H54 (cell line): ENCODE results near the gene UBXN11.
A peak's percentile ranks its signal among the peaks of the same experiment; 100 is the strongest.

ENCODE experiments used
- DNase-seq: peaks from one replicate; pipeline ENCODE4 v3.0.0; 2011; ENCODE audit warnings: low spot score, mixed read lengths; ENCODE audit not compliant: insufficient read length
- FAIRE-seq: peaks from 3 replicates; lab custom pipeline; 2011; peaks lifted over from hg19 to GRCh38; lab: Jason Lieb, UNC
- POLR2A ChIP-seq: IDR thresholded peaks from 2 replicates; pipeline ENCODE4 v1.6.1; 2011; ENCODE audit warnings: low read depth, mild to moderate bottlenecking, low read length

Gene UBXN11

GRCh38 chr1:26289158-26290059, 17.0 kb downstream of the UBXN11 start:
- DNase-seq (no peak), FAIRE-seq (no peak)
- no peak for TF ChIP-seq POLR2A

DNA sequence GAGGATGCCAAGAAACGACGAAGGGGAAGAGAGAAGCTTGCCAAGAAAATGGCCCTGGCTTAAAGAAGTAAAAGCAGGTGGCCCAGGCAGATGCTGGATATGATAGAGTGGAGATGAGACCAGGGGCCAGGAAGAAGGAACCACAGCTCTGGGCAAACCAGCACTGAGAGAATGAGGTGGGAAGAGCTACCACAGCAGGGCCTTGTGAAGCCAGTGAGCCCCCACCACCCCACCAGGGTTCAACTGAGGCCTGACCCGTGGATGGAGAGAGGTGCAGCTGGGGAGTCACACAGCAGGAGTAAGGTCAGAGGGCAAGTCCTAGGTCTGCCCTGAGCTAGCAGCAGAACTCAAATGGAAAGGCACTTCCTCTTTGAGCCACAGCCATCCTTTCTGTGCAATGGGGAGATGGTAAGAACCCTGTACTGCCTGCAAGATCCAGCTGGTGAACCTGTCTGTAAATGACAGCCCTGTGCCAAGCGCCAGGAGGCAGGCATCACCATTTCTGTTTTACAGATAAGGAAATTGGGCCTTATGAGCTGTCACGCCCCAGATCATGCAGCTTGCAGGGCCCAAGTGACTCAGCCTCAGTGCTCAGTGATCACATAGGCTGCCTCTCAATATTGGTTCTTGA, 18.0 kb downstream of the UBXN11 start:
- FAIRE-seq (no peak), DNase-seq (no peak)
- TF ChIP-seq POLR2A, result no peak

DNA sequence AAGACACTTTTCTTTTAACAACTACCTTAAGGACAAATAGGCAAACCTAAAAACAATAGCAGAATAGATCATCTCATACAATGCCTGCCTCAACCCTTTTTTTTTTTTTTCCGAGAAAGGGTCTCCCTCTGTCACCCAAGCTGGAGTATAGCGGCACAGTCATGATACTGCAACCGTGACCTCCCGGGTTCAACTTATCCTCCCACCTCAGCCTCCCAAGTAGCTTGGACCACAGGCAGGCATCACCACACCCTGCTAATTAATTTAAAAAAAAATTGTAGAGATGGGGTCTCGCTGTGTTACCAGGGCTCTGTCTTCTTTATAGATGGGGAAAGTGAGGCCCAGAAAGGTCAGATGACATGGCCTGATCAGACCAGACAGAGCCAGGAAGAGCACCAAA, 18.6 kb downstream of the UBXN11 start:
- no peak for FAIRE-seq

DNA sequence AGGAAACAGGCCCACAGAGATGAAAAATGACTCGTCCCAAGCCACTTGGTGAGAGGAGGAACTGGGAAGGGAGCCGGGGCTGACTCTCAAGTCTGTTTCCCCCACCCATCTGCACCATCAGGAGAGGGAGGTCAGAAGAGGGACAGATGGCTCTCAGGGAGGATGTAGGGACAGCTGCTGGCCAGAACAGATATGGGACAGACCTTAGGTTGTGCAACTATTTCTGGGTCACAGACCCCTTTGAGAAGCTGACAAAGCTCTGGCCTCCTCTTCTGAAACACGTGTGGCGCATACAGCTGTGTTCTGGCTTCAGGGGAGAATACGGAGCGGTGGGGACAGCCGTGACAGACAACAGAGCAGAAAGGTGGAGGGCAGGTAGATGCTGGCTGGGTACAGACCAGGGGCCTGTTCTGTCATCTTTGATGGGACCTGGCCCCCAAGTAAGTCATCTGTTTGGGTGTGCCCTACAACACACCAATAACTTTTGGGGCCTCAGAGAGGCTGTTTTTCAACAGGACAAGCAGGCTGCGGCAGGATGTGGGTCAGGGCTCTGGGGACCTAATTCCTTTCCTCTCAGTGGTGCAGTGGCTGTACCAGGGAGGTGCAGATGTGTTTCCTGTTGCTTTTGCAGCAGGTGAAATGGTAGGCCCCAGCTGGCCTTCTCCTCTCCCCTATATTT, 19.3 kb downstream of the UBXN11 start:
- FAIRE-seq, result no peak
- DNase-seq, result no peak
- TF ChIP-seq POLR2A, result no peak

More for the DNA sequence above, 18.6 kb downstream of the UBXN11 start:
- DNase-seq, result no peak
- no peak for TF ChIP-seq POLR2A

- FAIRE-seq, result no peak
- DNase-seq, result no peak
Observed at GRCh38 chr1:26286064-26286416, 20.4 kb downstream of the UBXN11 start.

DNA sequence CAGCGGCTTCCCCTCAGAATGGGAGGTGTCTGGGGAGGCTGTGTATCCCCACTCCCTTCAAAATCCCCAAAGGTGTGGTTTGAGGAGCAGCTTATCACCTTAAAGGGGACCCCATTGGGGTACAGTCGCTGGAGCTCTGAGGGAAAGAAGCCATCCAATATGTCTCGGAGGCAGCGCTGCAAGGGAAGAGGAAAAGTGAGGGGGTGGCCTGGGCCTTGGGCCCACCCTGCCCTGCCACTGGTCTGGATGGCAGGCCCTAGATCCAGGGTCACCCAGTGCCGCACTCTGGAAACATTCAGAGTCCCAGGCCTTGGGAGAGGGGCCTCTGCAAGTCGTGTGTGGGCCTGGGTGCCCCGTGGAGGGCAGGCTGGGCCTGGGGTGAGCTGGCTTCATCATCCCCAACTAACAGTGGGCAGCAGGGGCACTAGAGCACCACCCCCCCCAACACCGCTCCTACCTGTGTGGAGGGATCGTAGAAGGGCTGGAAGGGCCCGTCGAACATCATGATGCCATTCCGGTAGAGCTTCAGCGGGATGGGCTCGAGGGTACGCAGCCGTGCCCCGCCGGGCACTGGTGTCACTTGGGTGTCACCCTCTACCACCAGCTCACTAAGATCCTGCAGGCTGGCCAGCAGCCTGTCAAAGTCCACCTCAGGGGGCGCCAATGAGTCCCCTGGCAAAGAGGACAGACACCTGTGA, 20.9 kb downstream of the UBXN11 start:
- no peak for TF ChIP-seq POLR2A
- DNase-seq (no peak), FAIRE-seq (no peak)

More at GRCh38 chr1:26286064-26286416, 20.4 kb downstream of the UBXN11 start:
- TF ChIP-seq POLR2A, result no peak

GRCh38 chr1:26284597-26285347, 21.7 kb downstream of the UBXN11 start:
- FAIRE-seq, result peak; percentile 53
- TF ChIP-seq POLR2A, result no peak
- DNase-seq, result peak; percentile 82

DNA sequence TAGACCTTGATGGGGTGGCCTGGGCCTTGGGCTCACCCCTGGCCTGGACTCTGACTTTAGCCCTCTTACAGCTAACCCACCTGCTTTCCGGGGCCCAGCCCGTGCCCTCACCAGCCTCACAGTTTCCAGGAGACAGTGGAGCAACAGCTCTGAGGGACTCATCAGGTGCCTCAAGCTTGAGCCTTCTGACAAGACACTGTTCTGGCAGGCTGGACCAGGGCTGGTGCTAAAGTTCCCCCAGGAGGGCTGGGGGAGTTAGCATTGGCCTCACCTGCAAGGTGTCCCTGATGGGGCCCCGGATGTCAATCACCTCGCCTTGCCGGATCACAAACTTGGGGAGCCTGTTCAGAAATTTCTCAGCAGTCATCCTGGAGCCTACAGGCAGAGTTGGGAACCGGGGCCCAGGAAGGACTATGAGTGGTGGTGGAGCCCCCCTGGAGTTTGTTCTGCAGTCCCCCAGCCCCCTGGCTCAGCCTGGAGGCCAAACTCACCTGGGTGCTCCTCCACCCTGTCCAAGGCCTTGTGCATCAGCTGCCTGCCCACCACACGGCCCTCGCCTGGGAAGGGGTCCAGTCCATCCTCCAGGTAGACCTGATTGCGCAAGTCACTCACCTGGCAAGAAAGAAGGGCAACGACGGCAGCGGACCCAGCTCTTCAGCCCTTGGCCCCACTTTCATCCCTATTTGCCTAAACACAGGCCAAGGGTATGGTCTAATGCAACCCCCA, 22.4 kb downstream of the UBXN11 start:
- DNase-seq (no peak), FAIRE-seq (no peak)
- TF ChIP-seq POLR2A, result no peak

GRCh38 chr1:26283279-26283853, 23.1 kb downstream of the UBXN11 start:
- DNase-seq (no peak), FAIRE-seq (no peak)
- no peak for TF ChIP-seq POLR2A

DNA sequence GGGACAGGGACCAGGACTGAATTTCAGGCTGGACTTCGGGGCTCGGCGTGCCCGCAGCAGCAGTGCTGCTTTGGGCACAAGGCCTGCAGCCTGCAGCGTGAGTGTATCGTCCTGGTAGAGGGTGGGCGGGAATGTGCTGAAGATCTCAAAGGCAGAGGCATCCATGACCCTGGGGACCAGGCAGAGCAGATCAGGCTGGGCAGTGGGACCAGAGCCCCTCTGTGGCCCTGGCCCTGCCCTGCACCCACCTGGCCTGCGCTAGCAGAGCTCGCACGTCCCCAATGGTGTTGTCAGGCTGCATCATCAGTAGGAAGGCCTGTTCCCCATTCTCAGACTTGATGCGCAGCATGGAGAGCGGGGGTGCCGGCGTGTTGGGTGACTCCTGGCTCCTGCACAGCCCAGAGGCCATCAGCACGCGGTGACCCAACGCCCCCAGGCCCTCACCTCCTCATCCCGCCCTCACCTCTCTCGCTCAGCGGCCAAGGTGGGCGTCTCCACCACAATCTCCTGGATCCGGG, 24.0 kb downstream of the UBXN11 start:
- FAIRE-seq, result no peak
- no peak for TF ChIP-seq POLR2A
- no peak for DNase-seq

GRCh38 chr1:26281971-26282370, 24.5 kb downstream of the UBXN11 start:
- DNase-seq, result no peak
- TF ChIP-seq POLR2A, result no peak
- no peak for FAIRE-seq

DNA sequence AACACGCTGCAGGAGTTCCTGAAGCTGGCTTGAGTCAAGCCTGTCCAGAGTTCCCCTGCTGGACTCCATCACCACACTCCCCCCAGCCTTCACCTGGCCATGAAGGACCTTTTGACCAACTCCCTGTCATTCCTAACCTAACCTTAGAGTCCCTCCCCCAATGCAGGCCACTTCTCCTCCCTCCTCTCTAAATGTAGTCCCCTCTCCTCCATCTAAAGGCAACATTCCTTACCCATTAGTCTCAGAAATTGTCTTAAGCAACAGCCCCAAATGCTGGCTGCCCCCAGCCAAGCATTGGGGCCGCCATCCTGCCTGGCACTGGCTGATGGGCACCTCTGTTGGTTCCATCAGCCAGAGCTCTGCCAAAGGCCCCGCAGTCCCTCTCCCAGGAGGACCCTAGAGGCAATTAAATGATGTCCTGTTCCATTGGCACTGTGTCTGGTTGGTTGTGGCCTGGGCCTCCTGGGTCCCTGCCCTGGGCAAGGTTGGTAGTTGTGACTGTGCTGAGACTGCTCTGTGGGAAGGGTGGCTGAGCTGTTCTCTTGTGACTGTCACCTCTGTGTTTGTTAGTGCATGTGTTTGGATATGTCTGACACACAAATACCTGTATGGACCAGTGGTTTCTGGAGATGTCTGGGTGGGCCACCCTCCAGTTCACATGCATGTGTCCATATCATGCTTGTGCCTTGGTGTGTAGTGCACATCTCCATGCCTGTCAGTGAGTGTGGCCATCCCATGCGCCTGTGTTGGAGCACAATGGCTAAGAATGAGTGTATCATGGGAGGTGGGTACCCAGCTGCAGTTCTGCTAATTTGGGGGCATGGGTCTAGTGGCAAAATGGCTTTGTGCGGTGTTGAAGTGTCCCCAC, 25.1 kb downstream of the UBXN11 start:
- FAIRE-seq (no peak), DNase-seq (no peak)
- TF ChIP-seq POLR2A, result no peak
